WERI-Rb-1 (cell line): Measurements from ENCODE around the gene HOXD11.

Source experiments
- DNase-seq: peaks from one replicate; pipeline ENCODE4 v3.0.0-alpha.2; 2020
- H3K27ac ChIP-seq: fragments of 250-450 bp; sonication (Bioruptor Pico); 2 replicates; pipeline ENCODE4 v1.5.1; 2020; ENCODE audit warnings: mild to moderate bottlenecking, moderate library complexity
- H3K27me3 ChIP-seq: fragments of 250-450 bp; sonication (Bioruptor Pico); 2 replicates; pipeline ENCODE4 v1.5.1; 2021; ENCODE audit warnings: mild to moderate bottlenecking, low read depth, moderate library complexity; ENCODE audit not compliant: insufficient read depth, severe bottlenecking
- H3K36me3 ChIP-seq: fragments of 250-450 bp; sonication (Bioruptor Pico); 2 replicates; pipeline ENCODE4 v1.5.1; 2020; ENCODE audit warnings: mild to moderate bottlenecking, moderate library complexity
- H3K4me3 ChIP-seq: 2 replicates; pipeline ENCODE4 v1.5.1; 2011; ENCODE audit warnings: low read depth, mild to moderate bottlenecking, control low read depth, low read length
- H3K9me3 ChIP-seq: fragments of 250-450 bp; sonication (Bioruptor Pico); 2 replicates; pipeline ENCODE4 v1.5.1; 2021; ENCODE audit warnings: mild to moderate bottlenecking, moderate library complexity; ENCODE audit not compliant: severe bottlenecking
- CTCF ChIP-seq: IDR thresholded peaks from 2 replicates; pipeline ENCODE4 v1.5.1; 2011; ENCODE audit warnings: low read depth, mild to moderate bottlenecking, control low read depth, inconsistent platforms, low read length

HOXD11 gene

GRCh38 chr2:176107731-176108181 lies 676 bp downstream of the HOXD11 start:
- H3K27ac ChIP-seq = no peak overlapping the region
- no peak overlapping the region for H3K4me3 ChIP-seq
- no peaks in the 10 kb centered on the region for H3K36me3 ChIP-seq
- H3K9me3 ChIP-seq = peaks cover 7% of the 10 kb centered on the region
- peaks cover 89% of the 10 kb centered on the region for H3K27me3 ChIP-seq
- no peak for TF ChIP-seq CTCF
- no peak for DNase-seq

GRCh38 chr2:176109192-176109901 lies 2.3 kb downstream of the HOXD11 start:
- Histone ChIP-seq H3K27ac (no peak overlapping the region), H3K27me3 (peaks cover 89% of the 10 kb centered on the region), H3K9me3 (peaks cover 7% of the 10 kb centered on the region), H3K36me3 (no peaks in the 10 kb centered on the region), H3K4me3 (no peak overlapping the region)
- no peak for DNase-seq
- TF ChIP-seq CTCF = no peak

- H3K27me3 ChIP-seq = peaks cover 89% of the 10 kb centered on the region
Observed at GRCh38 chr2:176109946-176110345, 2.9 kb downstream of the HOXD11 start.

GRCh38 chr2:176110415-176111308 lies 3.6 kb downstream of the HOXD11 start:
- Histone ChIP-seq H3K4me3 (no peak overlapping the region), H3K27me3 (peaks cover 89% of the 10 kb centered on the region), H3K36me3 (no peaks in the 10 kb centered on the region), H3K27ac (no peak overlapping the region), H3K9me3 (peaks cover 4% of the 10 kb centered on the region)
- no peak for DNase-seq
- no peak for TF ChIP-seq CTCF

More at GRCh38 chr2:176109946-176110345, 2.9 kb downstream of the HOXD11 start:
- Histone ChIP-seq H3K36me3 (no peaks in the 10 kb centered on the region), H3K27ac (no peak overlapping the region), H3K9me3 (peaks cover 7% of the 10 kb centered on the region), H3K4me3 (no peak overlapping the region)
- no peak for TF ChIP-seq CTCF
- DNase-seq = no peak

- DNase-seq = peak; percentile 63
- H3K27me3 ChIP-seq = peaks cover 89% of the 10 kb centered on the region
- TF ChIP-seq CTCF = peak; percentile 83
Observed at GRCh38 chr2:176111309-176111663, 4.2 kb downstream of the HOXD11 start.

More at GRCh38 chr2:176111309-176111663, 4.2 kb downstream of the HOXD11 start:
- peaks cover 6% of the 10 kb centered on the region for H3K9me3 ChIP-seq
- no peak overlapping the region for H3K4me3 ChIP-seq
- H3K27ac ChIP-seq = no peak overlapping the region
- no peaks in the 10 kb centered on the region for H3K36me3 ChIP-seq
